Measurements from ENCODE around the gene PLCB4. TPM values are rescaled to one million over a fixed set of nuclear protein-coding genes. Genes with fewer than 3 reads are reported as not detected.

Gene PLCB4
- polyA plus RNA-seq, 1 of the 3 experiments (the other 2 are of a cell fraction): 5.5 TPM

GRCh38 chr20:9228774-9229450 is 160.0 kb downstream of the PLCB4 start:
- ChIA-PET POLR2A (no interaction called here), CTCF (interaction anchor here (1.6 kb wide), 1 partner anchor 375 kb away, joined by 4 read pairs; no protein-coding TSS in a partner anchor)
- Histone ChIP-seq H3K79me2 (ENCODE audit: insufficient read depth) (no peaks in the 10 kb centered on the region), H2AFZ (ENCODE audit: low read depth) (no peak overlapping the region), H3K9ac (no peak overlapping the region), H3K36me3 (replicated peaks in 1 of 2; ENCODE audit: control insufficient read depth in 1 of 2, insufficient read depth in 2 of 2, low read length in 1 of 2) (no peaks in the 10 kb centered on the region), H3K27me3 (ENCODE audit: insufficient read depth) (no peaks in the 10 kb centered on the region), H4K20me1 (ENCODE audit: insufficient read depth) (no peaks in the 10 kb centered on the region), H3K4me2 (no peak overlapping the region), H3F3A (replicated peaks; ENCODE audit: insufficient read depth) (no peaks in the 10 kb centered on the region), H3K4me3 (ENCODE audit: low read depth in 2 of 2, low read length in 1 of 2) (no peak overlapping the region), H3K9me3 (no peaks in the 10 kb centered on the region), H3K4me1 (ENCODE audit: control insufficient read depth in 1 of 2, insufficient read depth in 2 of 2, low read depth in 1 of 2, low read length in 1 of 2) (no peaks in the 10 kb centered on the region; a peak in 2 of 4 replicates), H3K27ac (ENCODE audit: low read depth in 2 of 2, low read length in 1 of 2) (no peak overlapping the region), H3K9me2 (no peaks in the 10 kb centered on the region)
- no peak for DNase-seq
- 91% methylated on average over 5 of the region's 5 CpGs for WGBS (ENCODE audit: low lambda C conversion rate)
- no peak for TF ChIP-seq RAD21 (IDR thresholded peaks at IDR 0.05; ENCODE audit: low read length)
- no peak for TF ChIP-seq TCF12 (IDR thresholded peaks at IDR 0.05)
- TF ChIP-seq CTCF (IDR thresholded peaks at IDR 0.05): no peak
- no peak for TF ChIP-seq EZH2phosphoT487 (IDR thresholded peaks at IDR 0.05; ENCODE audit: borderline replicate concordance, low read depth)
- TF ChIP-seq MXI1 (IDR thresholded peaks at IDR 0.05; ENCODE audit: low read depth, low read length): no peak

DNA sequence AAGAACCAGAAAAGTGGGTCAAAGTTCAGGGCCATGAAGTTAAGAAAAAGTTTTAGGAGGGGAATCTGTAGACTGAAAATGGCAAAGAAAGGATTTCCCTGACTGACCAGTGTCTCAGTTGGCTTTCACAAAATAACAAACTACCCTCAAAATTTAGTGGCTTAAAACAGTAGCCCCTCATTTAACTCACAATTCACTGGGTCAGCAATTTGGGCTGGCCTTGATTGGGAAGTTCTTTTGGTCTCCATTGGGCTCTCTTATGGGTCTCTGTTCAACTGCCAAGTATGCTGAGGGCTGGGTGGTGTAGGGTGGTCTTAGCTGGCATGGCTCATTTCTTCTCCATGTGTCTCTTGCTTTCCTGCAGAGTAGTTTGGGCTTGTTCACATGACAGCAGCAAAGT is 161.5 kb downstream of the PLCB4 start:
- Histone ChIP-seq H3K9me2 (no peaks in the 10 kb centered on the region), H3K4me2 (no peak overlapping the region), H3K9me3 (no peaks in the 10 kb centered on the region), H3K36me3 (replicated peaks in 1 of 2; ENCODE audit: control insufficient read depth in 1 of 2, insufficient read depth in 2 of 2, low read length in 1 of 2) (no peaks in the 10 kb centered on the region), H3K9ac (no peak overlapping the region), H3K4me1 (ENCODE audit: control insufficient read depth in 1 of 2, insufficient read depth in 2 of 2, low read depth in 1 of 2, low read length in 1 of 2) (peaks cover 0 to 2% of the 10 kb centered on the region in 2 experiments; a peak in 2 of 4 replicates), H3K4me3 (ENCODE audit: low read depth in 2 of 2, low read length in 1 of 2) (no peak overlapping the region), H4K20me1 (ENCODE audit: insufficient read depth) (no peaks in the 10 kb centered on the region), H3F3A (replicated peaks; ENCODE audit: insufficient read depth) (peaks cover 8% of the 10 kb centered on the region), H3K27me3 (ENCODE audit: insufficient read depth) (no peaks in the 10 kb centered on the region), H3K79me2 (ENCODE audit: insufficient read depth) (no peaks in the 10 kb centered on the region), H3K27ac (ENCODE audit: low read depth in 2 of 2, low read length in 1 of 2) (no peak overlapping the region), H2AFZ (ENCODE audit: low read depth) (no peak overlapping the region)
- ChIA-PET CTCF (no interaction called here), POLR2A (no interaction called here)
- no peak for DNase-seq
- no peak for TF ChIP-seq REST (IDR thresholded peaks at IDR 0.05; ENCODE audit: low read depth, low read length)
- TF ChIP-seq POLR2AphosphoS5 (IDR thresholded peaks at IDR 0.05; ENCODE audit: low read depth, low read length): no peak
- TF ChIP-seq ELF1 (IDR thresholded peaks at IDR 0.05): no peak
- TF ChIP-seq, protein P1, sequence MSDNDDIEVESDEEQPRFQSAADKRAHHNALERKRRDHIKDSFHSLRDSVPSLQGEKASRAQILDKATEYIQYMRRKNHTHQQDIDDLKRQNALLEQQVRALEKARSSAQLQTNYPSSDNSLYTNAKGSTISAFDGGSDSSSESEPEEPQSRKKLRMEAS (IDR thresholded peaks at IDR 0.05; ENCODE audit: low read depth): no peak
- TF ChIP-seq, protein P2, sequence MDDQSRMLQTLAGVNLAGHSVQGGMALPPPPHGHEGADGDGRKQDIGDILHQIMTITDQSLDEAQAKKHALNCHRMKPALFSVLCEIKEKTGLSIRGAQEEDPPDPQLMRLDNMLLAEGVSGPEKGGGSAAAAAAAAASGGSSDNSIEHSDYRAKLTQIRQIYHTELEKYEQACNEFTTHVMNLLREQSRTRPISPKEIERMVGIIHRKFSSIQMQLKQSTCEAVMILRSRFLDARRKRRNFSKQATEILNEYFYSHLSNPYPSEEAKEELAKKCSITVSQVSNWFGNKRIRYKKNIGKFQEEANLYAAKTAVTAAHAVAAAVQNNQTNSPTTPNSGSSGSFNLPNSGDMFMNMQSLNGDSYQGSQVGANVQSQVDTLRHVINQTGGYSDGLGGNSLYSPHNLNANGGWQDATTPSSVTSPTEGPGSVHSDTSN (IDR thresholded peaks at IDR 0.05): no peak
- no peak for TF ChIP-seq IRF3 (IDR thresholded peaks at IDR 0.05; ENCODE audit: low read depth, low read length)
- no peak for TF ChIP-seq YY1 (IDR thresholded peaks at IDR 0.05; ENCODE audit: low read depth)
- no peak for TF ChIP-seq SMC3 (IDR thresholded peaks at IDR 0.05; ENCODE audit: low read depth, low read length)
- no peak for TF ChIP-seq USF1 (IDR thresholded peaks at IDR 0.05; ENCODE audit: borderline replicate concordance, low read depth)
- no peak for TF ChIP-seq MXI1 (IDR thresholded peaks at IDR 0.05; ENCODE audit: low read depth, low read length)
- TF ChIP-seq SIN3A (IDR thresholded peaks at IDR 0.05; ENCODE audit: borderline replicate concordance, low read depth, low read length): no peak
- TF ChIP-seq RAD21 (IDR thresholded peaks at IDR 0.05; ENCODE audit: low read length): no peak
- TF ChIP-seq EP300 (IDR thresholded peaks at IDR 0.05; ENCODE audit: borderline replicate concordance in 1 of 2, low read depth in 1 of 2, low read length in 1 of 2): no peak

All from SK-N-SH (cell line).